NCI-H146 (cell line): ENCODE results near the gene APOM.

ENCODE experiments used
- DNase-seq: peaks from one replicate; lab custom pipeline; 2025; lab: John Stamatoyannopoulos, UW

Gene APOM

GRCh38 chr6:31705931-31706330 lies 50.2 kb downstream of the APOM start:
- DNase-seq = no peak

- no peak for DNase-seq
Observed at GRCh38 chr6:31706599-31706998, 50.9 kb downstream of the APOM start, which contains the start of gene LY6G6F. Gene LY6G6F (plus strand): TSS chr6:31706866. CDS start chr6:31706907, 41 bp downstream.

GRCh38 chr6:31707701-31708100 lies 52.0 kb downstream of the APOM start:
- no peak for DNase-seq
